GM18907 (cell line): Measurements from ENCODE around the gene CMIP.
"Not testable (repeated sequence)": the region's sequence is repeated elsewhere in the genome, so short reads cannot be mapped to it uniquely, and the experiment has no call there.

Experiments used
- ATAC-seq: cut with Tn5 transposase; IDR thresholded peaks from one replicate; pipeline ENCODE4 v1.9.1; 2021; ENCODE audit warnings: mild to moderate bottlenecking, moderate library complexity; ENCODE audit not compliant: unreplicated experiment

The CMIP gene

GRCh38 chr16:81575834-81576233 is 131.2 kb downstream of the CMIP start:
- ATAC-seq, result no peak

DNA sequence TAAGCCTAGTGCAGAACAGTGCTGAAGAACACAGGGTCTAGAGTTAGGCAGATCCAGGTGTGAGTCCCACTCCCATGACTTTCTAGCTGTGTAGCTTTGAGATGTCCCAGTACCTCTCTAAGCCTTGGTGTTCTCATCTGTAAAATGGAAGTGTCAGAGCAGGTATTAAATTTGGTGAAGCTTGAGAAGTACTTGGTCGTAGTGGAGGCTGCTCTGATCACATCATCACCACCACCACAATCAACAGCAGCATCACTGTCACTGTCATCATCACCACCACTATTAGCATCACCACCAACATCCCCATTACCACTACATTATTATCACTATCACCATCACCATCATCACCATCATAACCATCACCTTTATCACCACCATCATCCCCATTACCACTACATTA is 132.1 kb downstream of the CMIP start:
- ATAC-seq, result no peak

GRCh38 chr16:81577272-81577671 is 132.7 kb downstream of the CMIP start:
- not testable (repeated sequence) for ATAC-seq

DNA sequence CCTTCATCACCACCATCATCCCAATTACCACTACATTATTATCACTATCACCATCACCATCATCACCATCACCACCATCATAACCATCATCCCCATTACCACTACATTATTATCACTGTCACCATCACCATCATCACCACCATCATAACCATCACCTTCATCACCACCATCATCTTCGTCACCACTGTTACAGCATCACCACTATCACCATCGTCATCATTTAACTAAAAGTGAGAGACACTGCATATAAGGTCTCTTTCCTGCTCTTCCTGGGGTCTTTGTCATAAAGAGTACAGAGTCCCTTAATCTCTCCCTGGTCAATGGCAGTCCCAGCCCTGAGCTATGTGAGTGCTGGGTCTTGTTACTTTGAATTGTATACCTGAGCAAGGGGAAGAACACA is 133.5 kb downstream of the CMIP start:
- no peak for ATAC-seq

DNA sequence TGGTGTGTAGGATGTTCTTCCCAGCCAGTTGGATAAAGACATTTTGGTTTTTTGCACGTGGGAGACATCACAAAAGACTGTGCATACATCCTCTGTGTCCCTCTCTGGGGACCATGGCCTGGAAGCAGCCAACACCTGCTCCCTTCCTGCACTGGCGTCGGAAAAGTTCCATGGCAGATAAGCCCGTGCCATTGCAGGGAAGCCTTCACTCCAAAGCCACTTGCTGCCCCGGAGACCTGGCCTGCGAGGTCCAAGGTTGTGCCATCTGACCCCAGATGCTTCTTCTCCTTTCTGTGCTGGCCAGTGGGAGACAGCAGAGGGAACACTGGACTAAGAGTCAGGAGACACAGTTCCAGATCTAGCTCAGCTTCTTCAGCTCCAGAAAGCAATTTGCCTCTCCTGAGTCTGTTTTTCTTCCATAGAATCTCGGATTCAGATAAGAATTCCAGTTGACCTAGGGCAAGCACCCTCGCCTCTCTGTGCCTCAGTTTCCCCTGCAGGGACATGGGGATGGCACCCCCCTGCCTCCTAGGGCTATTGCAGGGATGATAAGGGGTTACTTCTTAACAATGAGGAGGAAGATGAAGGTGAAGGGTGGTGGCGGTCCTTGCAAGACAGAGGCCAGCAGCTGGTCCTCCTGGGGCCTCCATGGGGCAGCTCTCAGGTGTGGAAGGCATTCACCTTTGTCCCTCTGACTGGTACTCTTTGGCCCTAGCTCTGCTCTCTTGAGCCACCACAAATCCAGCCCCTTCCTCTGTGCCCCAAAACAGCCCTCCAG is 134.2 kb downstream of the CMIP start:
- no peak for ATAC-seq

- ATAC-seq, result no peak
Observed at GRCh38 chr16:81581107-81581506, 136.5 kb downstream of the CMIP start.

GRCh38 chr16:81582655-81583441 is 138.2 kb downstream of the CMIP start:
- no peak for ATAC-seq

DNA sequence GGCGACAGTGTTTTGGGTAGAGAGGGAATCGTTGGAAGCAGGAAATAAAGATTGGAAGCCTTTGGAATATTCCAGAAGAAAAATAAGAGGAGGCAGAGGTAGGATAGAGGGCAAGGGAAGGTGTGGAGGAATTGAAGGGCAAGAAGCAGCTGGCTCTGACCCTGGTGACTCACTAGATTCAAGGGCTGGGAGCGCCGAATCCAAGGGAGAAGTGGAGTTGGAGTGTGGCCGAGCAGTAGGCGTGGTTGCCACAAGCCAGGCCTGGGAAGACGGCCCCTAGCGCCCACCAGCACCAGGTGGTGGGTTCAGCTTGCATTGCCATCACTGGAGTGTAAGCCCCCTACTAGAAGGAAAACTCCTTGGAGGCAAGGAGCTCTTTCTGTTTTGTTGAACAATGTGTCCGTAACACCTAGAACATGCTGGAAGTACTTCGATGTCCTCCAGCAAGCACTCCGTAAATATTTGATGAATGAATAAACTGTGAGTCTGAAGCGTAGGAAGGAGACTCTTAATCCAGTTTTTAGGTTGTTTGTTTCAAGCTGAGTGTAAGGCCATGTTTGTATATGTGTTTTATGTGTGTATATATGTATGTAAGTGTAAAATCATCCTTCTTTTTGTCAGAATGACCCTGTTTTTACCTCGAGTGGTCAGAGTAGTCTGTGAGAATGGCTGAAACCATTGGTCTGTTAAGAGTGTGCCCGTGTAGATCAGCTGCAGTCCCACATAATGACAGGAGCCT is 139.5 kb downstream of the CMIP start:
- no peak for ATAC-seq

DNA sequence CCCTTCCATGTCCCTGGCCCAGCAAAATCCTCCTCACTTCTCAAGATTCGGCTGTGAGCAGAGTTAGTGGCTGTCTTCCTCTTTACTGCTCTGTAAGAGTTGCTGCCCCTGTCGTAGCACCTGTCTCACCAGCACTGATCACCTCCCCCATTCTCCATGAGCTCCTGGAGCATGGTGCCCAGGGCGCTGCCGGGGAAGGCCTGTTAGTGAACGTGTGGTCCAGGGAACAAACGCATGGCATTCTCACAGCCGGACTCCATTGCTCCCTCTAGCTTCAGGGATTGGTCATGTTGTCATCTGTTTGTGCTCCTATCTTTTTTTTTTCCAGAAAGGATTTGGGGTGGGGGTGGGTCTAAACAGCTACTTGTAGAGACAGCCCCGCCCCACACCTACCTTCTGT is 141.2 kb downstream of the CMIP start:
- ATAC-seq, result no peak

GRCh38 chr16:81586417-81586816 is 141.8 kb downstream of the CMIP start:
- ATAC-seq, result no peak

- no peak for ATAC-seq
Observed at GRCh38 chr16:81586977-81587625, 142.5 kb downstream of the CMIP start.

DNA sequence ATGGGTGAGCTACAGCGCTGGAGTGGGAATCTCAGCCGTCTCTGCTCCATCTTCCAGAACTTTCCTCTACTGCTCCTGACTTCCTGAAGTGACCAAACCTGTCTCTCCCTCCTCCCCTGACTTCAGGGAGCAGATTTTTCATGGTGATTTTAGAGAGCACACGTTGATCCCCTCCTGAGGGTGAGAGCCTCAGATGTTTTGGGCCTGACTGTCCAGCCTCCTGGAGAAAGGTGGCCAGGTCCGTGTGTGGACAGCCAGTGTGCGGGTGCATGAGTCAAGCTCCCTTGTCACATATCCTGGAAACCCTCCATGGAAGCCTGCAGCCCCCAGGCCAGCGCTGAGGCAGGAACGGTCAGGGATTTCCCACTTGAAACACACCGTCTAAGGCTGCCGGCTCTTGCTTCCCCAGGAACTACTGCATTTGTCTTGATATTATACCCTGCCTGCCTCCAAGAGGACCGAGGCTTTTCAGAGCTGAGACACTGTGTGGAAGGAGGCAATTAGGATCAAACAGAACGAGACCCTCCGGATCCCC is 143.1 kb downstream of the CMIP start:
- no peak for ATAC-seq

- ATAC-seq, result no peak
Observed at GRCh38 chr16:81588326-81589081, 143.9 kb downstream of the CMIP start.

GRCh38 chr16:81589975-81590650 is 145.5 kb downstream of the CMIP start:
- ATAC-seq, result no peak

DNA sequence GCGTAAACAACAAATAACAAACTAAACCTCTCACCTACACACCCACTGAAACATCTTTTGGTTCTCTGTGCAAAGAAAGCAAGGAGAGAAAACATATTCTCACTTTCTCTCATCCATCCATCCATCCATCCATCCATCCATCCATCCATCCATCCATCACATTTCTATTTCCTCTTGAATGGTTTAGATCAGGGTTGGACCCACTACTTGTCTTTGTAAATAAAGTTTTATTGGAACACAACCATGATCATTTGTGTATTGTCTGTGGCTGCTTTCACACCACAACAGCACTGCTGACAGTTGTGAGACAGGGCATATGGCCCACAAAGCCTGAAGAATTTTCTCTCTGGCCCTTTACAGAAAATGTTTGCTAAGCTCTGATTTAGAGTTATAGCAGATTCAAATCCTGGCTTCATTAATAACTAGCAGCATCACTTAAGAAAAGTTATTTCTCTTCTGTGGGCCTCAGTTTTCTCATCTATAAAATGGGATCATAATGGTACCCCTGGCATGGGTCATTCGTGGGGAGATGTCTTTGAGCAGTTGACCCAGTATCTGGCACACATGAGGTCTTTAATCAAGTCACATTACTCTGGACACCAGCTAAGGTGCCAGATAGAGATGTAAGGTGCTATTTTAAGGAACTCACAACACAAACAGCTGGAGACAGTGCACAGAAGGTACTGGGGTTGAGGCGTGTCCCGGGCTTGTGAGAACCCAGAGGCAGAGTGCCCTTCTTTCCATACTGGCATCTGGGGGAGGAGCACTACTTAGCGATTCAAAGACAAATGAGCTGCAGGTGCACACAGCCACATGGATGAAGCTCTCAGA is 146.3 kb downstream of the CMIP start:
- no peak for ATAC-seq

- ATAC-seq, result no peak
Observed at GRCh38 chr16:81591545-81591870, 146.9 kb downstream of the CMIP start.

- no peak for ATAC-seq
Observed at GRCh38 chr16:81592353-81592866, 147.8 kb downstream of the CMIP start.

GRCh38 chr16:81593481-81593880 is 148.9 kb downstream of the CMIP start:
- no peak for ATAC-seq
